NCI-H2227 treated with DMSO at 0.1 percent for 48 hours (cell line): ENCODE data around the gene RCSD1.
"Not testable (repeated sequence)": the region's sequence is repeated elsewhere in the genome, so short reads cannot be mapped to it uniquely, and the experiment has no call there.

Source experiments
- DNase-seq: peaks from one replicate; lab custom pipeline; 2025; lab: John Stamatoyannopoulos, UW

Gene RCSD1

GRCh38 chr1:167715157-167715999 is 85.3 kb downstream of the RCSD1 start:
- DNase-seq = peak; percentile 94

GRCh38 chr1:167716000-167716271 is 85.9 kb downstream of the RCSD1 start:
- peak; percentile 40 for DNase-seq

GRCh38 chr1:167717351-167717750 is 87.3 kb downstream of the RCSD1 start:
- DNase-seq = no peak

- no peak for DNase-seq
These were observed 89.1 kb downstream of the RCSD1 start for GRCh38 chr1:167718914-167719691.

- DNase-seq = not testable (repeated sequence)
These were observed 89.8 kb downstream of the RCSD1 start for GRCh38 chr1:167719715-167720421.

GRCh38 chr1:167720965-167721616 is 91.1 kb downstream of the RCSD1 start:
- peak; percentile 65 for DNase-seq

- peak; percentile 93 for DNase-seq
These were observed 91.7 kb downstream of the RCSD1 start, which contains the start of gene MPZL1 for GRCh38 chr1:167721617-167722151. TSS of gene MPZL1 (plus strand) at chr1:167721982. CDS start at chr1:167722152, 170 bp downstream.

GRCh38 chr1:167722152-167722869 is 92.3 kb downstream of the RCSD1 start:
- peak; percentile 77 for DNase-seq

- no peak for DNase-seq
These were observed 92.8 kb downstream of the RCSD1 start for GRCh38 chr1:167722870-167723251.

GRCh38 chr1:167723707-167724323 is 93.8 kb downstream of the RCSD1 start:
- no peak for DNase-seq

- DNase-seq = no peak
These were observed 96.0 kb downstream of the RCSD1 start for GRCh38 chr1:167726008-167726407.

- DNase-seq = no peak
These were observed 98.9 kb downstream of the RCSD1 start for GRCh38 chr1:167728818-167729410.

- DNase-seq = no peak
These were observed 104.2 kb downstream of the RCSD1 start for GRCh38 chr1:167734227-167734626.

- DNase-seq = no peak
These were observed 104.8 kb downstream of the RCSD1 start for GRCh38 chr1:167734841-167735240.

- DNase-seq = no peak
These were observed 107.1 kb downstream of the RCSD1 start for GRCh38 chr1:167737169-167737568.

GRCh38 chr1:167738158-167738557 is 108.1 kb downstream of the RCSD1 start:
- no peak for DNase-seq

- no peak for DNase-seq
These were observed 109.7 kb downstream of the RCSD1 start for GRCh38 chr1:167739752-167740151.

- not testable (repeated sequence) for DNase-seq
These were observed 111.1 kb downstream of the RCSD1 start for GRCh38 chr1:167741103-167741502.

- DNase-seq = not testable (repeated sequence)
These were observed 112.5 kb downstream of the RCSD1 start for GRCh38 chr1:167742392-167743057.

GRCh38 chr1:167744901-167745300 is 114.9 kb downstream of the RCSD1 start:
- no peak for DNase-seq
